CD4-positive, alpha-beta T cell treated with Interleukin-4 for 1 hour (primary cell): Measurements from ENCODE around the gene CHCHD4.
A peak's percentile ranks its signal among the peaks of the same experiment; 100 is the strongest.

Experiments
- DNase-seq, 2 donors: peaks; one replicate each; pipeline ENCODE4 v3.0.0-alpha.2; 2020 to 2022

CHCHD4 gene

DNA sequence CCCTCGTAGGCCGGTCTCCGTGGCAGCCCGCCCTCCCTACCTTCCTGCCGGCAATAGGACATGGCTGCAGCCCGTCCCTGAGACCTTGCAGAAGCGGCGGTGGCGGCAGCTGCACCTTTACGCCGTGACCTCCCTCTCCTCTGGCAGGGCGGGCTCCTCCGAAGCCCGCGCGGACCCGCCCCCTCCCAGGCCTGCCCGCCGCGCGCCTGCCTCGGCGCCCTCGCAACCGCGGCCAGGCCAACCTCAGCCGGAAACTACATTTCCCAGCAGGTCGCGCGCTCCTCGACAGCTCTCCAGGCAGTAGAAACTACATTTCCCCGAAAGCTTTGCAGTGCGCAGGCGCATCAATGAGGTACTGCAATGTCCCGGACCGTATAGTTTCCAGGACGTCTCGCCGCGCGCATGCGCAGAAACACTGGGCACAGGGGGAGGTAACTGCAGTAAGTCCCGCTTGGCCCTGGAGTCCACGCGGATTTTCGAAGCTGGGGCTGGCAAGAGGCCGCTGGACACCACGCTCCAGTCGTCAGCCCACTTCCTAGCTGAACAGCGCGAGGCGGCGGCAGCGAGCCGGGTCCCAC is at the start of gene CHCHD4, which contains the start of gene TMEM43:
TSS of gene CHCHD4 (minus strand) at position 256 of the 578 bp plus-strand sequence. CDS start at position 62, 194 bp downstream.
TSS of gene TMEM43 (plus strand) at position 438 of the 578 bp plus-strand sequence. CDS start 142 bp downstream, outside the sequence.
- peak; percentile 99 to 100 for DNase-seq

DNA sequence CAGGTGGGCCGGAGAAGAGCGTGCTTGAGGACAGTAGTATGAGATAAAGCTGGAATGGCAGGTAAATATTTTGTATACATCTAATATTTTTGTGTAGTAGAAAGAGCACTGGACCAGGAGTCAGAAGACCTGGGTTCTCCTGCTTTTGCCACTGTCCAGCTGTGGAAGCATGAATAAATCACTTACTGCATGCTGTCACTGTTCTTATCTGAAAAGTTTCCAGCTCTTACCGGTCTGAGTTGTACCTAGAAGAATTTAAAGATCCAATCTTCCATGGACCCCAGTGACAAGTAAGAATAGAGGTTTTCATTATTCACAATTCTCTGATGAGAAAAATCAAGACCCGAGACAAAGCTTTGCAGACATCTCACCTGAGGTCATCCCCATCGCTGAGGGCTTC is 47.8 kb upstream of the CHCHD4 start:
- DNase-seq: no peak

DNA sequence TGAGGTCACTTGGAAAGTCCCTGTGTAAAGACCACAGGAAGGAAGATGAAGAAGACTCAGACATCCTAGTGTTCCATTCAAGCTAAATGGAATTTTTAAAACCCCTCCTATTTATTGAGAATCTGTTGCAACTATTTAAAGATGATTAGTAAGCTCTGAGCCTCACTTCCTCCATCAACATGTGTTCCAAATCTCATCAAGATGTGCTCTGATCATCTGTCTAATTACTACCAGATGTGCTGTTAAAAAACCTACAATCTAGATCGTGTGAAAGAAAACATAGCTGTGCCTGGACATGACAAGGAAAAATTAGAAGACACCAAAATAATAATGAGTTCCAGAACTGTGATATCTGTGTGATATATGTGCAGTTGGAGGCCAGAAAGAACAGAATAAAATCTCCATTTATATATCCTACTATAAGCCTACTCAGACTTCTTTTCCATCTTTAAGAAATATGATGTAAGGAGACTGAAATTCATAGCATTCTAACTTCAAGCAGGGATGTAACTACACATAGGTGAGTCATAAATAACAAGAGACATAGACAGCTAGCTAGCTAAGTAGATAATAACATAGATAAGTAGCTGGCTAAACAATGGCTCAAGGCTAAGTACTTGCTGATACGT is 46.0 kb upstream of the CHCHD4 start:
- DNase-seq: no peak

DNA sequence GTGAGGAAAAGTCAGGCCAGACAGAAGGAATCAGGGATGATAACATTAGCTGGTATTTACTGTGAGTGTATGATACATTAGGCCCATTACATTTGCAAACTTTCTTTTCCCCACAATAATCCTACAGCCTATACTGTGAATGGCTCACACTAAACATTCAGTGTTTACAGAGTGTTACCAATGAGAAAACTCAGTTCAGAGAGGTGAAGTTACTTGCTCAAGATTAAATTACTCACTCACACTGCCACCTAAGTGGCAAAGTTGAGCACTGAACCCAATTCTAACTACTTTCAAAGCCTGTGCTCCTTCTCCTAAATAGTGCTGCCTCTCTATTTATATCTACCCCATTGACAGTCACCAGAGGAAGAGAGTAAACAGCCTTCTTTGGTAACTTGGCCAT is 45.2 kb upstream of the CHCHD4 start:
- no peak for DNase-seq

DNA sequence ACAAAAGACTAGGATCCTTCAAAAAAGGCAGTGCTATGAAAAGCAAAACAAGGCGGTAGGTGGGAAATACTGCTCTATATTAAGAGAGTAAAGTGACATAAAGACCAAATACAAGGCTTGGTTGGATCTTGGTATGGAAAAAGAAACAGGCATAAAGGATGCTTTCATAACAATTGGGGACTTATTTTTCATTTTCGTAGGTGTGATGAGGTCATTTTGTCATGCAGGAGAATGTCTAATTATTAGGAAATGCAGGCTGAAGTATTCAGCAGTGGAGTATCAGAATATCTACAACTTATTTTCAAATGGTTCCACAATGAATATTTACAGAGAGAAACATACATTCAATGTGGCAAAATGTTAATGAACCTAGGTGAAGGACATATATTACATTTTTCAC is 44.8 kb upstream of the CHCHD4 start:
- no peak for DNase-seq

DNA sequence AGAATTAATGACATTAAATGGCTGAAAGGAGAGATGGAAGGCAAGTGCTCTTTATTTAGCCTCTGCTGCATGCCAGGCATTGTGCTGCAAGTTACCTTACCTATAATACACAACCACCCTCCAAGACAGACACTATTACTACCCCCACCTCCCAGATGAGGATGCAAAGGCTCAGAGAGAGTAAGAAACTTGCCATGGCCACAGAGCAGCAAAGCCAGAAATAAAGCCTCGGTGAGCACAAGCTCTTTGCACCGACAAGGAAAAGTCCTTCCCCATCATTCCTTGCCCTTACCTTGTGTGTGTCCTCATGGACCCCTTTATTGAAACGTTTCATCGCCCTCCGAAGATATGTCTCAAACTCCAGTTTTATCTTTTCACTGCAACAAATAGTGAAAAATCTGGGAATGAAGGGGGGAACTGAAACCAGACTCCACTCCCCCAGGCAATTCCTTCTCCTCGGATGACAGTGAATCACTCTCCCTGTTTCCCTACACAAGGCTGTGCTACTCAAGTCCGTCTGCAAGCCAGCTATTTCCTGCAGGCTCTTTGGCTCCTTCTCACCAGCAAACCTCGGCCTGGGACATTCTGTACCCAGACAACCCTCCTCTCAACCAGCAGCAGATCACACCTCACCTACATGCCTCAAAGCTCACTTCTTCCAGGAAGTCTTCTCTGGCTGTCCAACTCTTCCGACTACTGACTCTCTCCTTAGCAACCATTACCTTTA is 42.4 kb upstream of the CHCHD4 start:
- DNase-seq: no peak

DNA sequence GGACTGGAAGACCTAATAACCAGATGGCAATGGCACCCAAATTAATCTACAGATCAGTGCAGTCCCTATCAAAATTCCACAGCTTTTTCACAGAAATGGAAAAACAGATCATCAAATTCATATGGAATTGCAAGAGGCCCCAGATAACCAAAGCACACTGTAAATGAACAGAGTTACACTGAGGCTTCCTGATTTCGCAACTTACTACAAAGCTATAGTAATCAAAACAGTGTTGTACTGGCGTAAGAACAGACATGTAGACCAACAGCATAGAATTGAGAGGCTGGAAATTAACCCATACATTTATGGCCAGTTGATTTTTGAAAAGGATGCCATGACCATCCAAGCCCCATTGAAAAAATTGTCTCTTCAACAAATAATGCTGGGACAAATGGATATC is 37.5 kb upstream of the CHCHD4 start:
- no peak for DNase-seq

DNA sequence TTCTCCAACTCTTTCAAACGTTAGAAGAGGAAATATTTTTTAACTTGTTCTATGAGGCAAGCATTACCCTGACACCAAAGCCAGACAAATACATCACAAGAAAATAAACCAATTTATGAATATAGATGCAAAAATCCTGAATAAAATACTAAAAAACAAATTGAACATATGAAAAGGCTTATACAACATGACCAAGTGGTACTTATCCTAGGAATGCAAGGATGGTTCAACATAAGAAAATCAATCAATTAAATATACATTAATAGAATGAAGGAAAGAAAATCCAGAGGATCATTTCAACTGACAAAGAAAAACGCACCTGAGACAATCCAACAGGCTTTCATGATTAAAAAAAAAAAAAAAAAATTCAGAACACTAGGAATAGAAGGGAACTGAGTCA is 36.6 kb upstream of the CHCHD4 start:
- no peak for DNase-seq

DNA sequence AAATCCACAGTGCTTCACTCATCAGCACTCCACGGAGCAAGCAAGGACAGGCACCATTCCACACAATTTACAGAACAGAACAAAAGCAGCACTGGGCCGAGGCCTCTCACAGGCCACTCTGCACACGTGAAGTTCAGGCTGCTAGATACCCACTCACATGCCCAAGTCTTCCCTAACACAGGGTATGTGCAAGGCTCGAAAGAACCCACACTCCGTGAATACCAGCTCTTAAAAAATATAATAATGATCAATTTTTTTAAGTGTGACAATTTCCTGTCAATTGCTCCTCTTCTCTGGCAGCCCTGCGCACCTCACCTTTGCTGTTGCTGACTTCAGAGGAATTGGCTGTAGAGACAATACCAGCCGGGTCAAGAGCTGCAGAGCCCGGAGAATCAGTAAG is 34.8 kb upstream of the CHCHD4 start:
- DNase-seq: no peak

DNA sequence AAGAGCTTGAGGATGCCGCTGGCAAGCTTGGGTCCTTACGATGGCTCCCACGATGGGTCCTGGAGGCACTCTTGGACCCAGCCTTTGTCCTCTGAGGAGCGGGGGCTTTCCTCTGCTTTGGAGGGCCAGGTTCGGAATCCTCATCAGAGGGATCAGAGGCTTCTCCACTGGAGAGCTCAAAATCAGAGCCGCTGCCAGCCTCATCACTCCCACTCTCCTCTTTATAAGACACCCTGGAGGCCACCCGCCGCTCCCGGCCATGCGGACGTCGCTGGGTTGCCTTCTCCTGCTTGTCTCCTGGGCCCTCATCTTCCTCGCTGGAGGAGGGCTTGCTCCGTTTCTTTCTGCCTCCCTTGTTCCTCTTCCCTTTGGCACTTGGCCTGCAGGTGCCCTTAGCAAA is 33.7 kb upstream of the CHCHD4 start:
- DNase-seq: no peak

DNA sequence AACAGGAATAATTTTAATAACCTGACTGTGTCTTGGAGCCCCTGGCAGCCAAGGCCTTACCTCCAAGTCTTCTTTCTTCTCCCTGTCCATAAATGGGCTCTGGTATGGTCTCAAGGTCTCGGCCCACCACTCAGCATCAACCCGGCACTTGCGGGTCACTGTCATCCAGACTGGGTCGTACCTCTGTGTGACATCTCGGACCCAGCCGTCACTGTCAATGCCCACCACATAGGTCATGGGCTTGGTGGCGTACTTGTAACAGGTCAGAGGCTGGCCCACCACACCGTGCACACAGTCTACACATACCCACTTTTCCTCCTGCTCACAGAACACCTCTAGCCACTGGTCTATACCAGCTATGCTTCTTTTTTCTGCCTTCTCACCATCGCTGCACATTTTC is 33.3 kb upstream of the CHCHD4 start:
- no peak for DNase-seq

DNA sequence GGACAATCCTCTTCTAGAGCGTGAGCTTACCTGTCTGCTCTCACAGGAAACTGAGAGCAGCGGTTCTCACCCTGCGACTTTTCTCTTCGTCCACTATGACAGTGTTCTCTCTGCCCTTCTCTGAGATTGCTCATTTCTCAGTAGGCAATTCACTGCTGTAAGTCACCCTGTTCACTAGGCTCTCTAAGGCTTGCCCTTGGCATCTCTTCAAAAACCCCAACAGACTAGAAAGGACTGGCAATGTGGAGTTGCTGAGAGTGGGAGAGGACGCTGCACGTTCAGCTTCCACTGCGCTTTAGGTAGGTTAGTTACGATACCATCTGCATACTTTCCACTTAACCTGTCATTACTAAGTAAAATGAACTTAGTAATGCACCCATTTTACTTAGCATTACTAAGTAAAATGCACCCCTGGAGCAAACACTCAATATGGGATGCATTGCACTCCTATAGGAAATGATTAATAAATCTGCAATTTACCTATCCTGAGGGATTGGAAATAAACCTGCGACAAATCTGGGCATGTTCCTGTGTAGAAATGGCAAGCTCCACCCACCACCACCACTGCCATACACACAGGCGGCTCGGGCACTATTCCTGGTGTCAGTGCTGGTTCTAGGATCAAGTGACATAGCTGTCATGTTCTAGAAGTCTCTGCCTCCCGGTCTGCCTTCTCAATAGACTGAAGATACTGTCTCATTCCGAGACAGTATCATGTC is 32.3 kb upstream of the CHCHD4 start:
- DNase-seq: no peak

DNA sequence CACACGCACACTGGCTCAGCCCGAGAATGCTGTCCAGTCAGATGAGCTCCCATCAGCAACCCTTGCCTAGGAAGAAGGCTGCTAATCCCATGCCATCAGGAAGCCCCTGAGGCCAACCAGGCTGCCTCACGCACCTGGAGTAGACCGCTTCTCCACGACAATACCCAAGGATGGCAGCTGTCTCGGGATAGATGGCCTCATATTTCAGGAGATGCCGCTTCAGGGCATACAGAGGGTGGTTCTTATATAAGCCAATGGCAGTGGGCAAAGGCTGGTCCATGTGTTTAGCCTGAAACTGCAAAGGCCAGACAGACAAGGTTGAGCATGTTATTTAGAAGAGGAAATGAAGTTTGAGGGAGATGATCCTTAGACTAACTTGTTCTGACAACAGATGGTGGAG is 31.5 kb upstream of the CHCHD4 start:
- DNase-seq: no peak

DNA sequence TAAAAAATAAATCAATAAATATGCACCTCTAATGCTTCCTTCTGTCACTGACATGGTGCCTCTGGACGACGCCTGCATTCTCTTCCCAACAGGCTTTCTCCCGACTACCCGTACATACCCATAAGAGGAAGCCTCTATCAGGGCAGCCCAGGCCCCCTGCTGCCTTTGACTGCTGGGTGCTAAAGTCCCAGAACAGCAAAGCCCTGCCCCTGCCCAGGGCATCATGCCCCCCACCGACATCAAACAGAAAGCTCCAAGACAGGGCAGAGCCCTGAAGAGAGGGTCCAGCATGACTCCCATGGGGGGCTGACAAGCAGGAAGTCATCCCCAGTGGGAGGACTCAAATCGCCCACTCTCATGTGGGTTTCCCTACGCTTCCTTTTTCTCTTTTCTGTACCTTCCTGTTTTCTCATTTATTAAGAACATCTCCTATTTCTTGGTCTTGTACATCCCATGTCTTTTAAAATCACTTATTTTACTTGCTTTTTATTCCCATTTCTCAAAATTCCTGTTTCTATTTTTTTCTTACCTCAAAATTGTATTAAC is 30.3 kb upstream of the CHCHD4 start:
- DNase-seq: no peak

DNA sequence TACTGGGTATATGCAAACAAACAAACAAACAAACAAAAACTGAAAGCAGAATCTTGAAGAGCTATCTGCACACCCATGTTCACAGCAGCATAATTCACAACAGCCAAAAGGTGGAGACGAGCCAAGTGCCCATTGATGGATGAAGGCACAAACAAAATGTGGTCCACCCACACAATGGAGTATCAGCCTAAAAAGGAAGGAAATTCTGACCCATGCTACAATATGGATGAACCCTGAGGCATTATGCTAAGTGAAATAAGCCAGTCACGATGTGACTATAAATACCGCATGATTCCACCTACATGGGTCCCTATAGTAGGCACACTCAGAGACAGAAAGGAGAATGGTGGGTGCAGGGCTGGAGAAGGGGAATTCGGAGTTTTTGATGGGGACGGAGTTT is 29.6 kb upstream of the CHCHD4 start:
- no peak for DNase-seq

DNA sequence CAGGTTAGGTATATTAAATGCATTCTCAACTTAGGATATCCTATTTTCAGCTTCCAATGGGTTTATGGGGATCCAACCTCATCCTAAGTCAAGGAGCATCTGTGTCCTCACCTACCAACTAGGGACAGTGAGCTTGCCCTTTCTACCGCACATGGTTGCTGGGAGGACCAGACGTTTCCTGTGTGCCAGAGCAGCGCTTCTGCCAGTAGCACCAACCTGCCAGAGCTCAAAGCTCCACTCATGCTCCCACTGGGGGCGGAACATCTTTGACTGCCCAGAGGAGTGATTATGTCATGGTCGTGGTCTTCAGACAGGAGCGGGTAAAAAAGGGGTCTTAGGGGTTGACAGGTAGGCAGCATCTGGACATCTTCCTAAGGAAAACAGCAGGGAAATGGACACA is 29.0 kb upstream of the CHCHD4 start:
- DNase-seq: no peak

DNA sequence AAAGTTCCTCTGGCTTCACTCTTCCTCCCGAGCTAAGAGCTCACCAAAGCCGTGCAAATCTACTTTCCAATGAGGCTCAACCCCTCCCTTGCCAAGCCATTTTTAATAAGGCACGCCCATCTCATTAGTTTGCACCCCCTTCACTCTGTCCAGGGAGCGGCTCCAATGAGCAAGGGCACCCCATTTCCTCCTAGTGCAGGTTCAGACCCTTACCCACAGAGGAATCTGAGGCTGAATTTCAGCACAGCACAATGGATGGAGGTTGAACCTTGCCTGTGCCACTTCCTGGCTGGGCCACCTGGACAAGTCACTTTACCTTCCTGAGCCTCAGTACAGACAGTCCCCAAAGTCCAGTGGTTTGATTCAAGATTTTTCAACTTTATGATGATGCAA is 28.3 kb upstream of the CHCHD4 start:
- DNase-seq: no peak

DNA sequence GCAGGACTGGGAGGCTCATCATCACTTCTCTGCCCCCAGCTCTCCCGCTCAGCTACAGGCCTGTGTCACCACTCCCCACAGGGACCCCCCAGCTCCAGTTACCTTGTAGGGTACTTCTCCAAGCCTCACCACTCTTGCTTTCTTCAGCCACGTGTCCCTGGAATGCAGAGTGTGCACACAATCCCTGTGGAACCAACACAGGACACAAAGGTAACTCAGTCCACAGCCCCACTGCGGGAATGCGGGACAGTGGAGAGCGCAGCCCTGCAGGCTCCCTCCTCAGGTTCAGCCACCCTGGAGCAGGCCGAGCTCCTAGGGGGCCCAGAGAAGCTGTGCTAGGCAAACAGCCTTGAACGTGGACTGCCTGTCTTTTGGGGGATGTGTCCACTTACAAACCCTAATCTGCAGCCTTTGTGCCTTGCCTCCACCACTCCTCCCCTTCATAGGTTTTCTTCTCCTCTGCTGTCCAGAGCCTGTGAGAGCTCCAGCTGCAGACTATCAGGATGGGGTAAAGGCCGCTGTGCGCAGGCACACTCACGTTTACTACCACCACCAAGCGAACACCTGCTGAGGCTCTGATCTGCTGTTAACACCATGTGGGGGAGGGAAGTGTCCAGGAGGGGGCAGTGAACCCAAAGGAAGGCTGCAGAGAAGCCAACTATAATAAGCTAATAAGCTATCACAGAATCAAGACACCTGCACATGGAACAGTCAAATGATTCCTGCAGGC is 27.7 kb upstream of the CHCHD4 start:
- DNase-seq: no peak

DNA sequence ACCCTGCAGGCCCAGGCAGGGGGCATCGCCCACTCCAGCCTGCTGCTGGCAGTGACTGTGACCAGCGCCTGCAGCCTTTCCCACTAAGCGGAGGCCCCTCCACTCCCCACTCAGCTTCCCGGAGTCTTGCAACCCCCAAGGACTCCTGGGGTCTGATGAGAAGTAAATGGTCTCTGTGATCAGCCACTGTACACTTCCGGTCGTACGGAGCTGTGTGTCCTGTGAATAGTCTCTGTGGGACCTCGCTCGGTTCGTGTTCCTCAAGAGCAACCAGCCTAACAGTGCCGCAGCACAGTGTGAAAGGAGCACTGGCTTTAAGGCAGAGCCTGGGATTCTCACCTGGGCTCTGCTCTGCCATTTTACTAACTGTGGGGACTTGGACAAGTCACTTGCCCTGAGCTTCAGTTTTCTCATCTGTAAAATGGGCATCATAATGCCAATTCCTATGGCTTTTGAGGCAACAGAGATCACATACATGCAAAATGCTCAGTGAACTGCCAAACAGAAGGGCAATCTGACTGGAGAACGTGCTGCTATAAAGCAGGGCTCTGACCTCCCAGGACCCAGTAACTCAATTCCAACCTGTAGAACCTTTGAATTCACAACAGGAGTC is 26.9 kb upstream of the CHCHD4 start:
- no peak for DNase-seq

DNA sequence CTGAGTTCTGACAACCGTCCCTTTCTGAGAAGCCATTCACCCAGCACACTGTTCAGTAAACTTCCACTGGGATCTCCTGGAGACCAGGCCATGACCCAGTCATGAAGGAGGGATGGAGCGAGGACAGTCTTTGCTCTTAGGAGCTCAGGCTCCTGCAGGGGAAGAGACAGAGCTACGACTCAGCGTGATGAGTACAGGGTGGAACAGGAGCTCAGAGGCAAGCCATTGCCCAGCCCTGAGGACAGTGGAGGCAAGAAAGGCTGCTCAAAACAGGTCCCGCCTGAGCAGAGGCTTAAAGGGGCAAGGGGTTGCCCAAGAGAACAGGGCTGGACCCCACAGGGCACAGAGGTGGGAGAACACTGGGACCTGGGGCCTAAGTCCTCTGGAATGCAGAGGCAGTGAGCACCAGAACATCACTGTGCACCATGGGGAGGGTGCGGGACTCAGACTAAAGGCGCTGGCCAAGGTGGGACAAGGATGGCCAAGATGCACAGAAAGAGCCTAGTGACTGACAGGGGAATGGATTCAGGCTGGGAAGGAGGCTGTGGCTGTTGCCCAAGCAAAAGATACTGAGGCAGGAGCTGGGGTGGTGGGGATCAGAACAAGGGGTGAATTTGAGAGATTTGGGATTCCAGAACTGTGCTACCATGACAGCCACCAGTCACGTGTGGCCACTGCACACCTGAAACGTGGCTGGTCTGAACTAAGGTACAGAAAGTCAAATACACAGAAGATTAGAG is 26.0 kb upstream of the CHCHD4 start:
- DNase-seq: no peak

DNA sequence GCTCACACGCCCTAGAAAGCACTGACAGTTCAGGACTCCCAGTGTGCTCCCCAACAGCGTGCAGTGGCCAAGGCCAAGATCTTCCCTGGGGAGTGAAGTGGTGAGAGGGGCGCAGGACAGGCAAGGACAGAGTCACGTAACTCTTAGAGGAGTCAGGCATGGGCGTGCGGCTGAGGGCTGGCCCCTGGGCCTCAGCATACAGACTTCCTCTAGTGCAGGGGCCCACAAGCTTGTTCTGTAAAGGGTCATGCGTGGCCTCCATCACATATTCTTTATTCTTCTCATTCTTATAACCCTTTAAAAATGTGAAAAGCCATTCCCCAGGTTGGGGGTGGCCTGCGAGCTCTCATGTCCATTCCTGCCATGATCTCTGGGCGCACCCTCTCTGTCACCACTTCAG is 25.4 kb upstream of the CHCHD4 start:
- no peak for DNase-seq
